Glutamatergic neuron (in vitro differentiated cells): ENCODE data around the gene GLDN. TPM values are rescaled to one million over a fixed set of nuclear protein-coding genes. Genes with fewer than 3 reads are reported as not detected.
"Not testable (repeated sequence)": the region's sequence is repeated elsewhere in the genome, so short reads cannot be mapped to it uniquely, and the experiment has no call there.

ENCODE experiments used
- DNase-seq: peaks from one replicate; pipeline ENCODE4 v3.0.0; 2022
- H3K27ac Mint-ChIP-seq: one replicate; pipeline ENCODE4 v1.8.0; 2020; ENCODE audit warnings: mild to moderate bottlenecking, mixed read lengths, inconsistent platforms; ENCODE audit not compliant: unreplicated experiment
- H3K27me3 Mint-ChIP-seq: one replicate; pipeline ENCODE4 v1.8.0; 2020; ENCODE audit warnings: mild to moderate bottlenecking, moderate library complexity, mixed read lengths, inconsistent platforms; ENCODE audit not compliant: unreplicated experiment
- H3K36me3 Mint-ChIP-seq: one replicate; pipeline ENCODE4 v1.8.0; 2020; ENCODE audit warnings: mild to moderate bottlenecking, mixed read lengths, inconsistent platforms; ENCODE audit not compliant: unreplicated experiment
- H3K4me1 Mint-ChIP-seq: one replicate; pipeline ENCODE4 v1.8.0; 2020; ENCODE audit warnings: mild to moderate bottlenecking, low read depth, mixed read lengths, inconsistent platforms; ENCODE audit not compliant: unreplicated experiment
- H3K4me3 Mint-ChIP-seq: one replicate; pipeline ENCODE4 v1.8.0; 2020; ENCODE audit warnings: mild to moderate bottlenecking, mixed read lengths, inconsistent platforms; ENCODE audit not compliant: unreplicated experiment
- H3K9me3 Mint-ChIP-seq: one replicate; pipeline ENCODE4 v1.8.0; 2020; ENCODE audit warnings: mild to moderate bottlenecking, moderate library complexity, mixed read lengths, inconsistent platforms; ENCODE audit not compliant: unreplicated experiment
- CTCF ChIP-seq: fragments of 200-600 bp; sonication (generic); IDR thresholded peaks from one replicate; pipeline ENCODE4 v1.5.0; 2021; ENCODE audit not compliant: partially characterized antibody, unreplicated experiment
- total RNA-seq: library from RNA; stranded (reverse); fragmentation: NEBNext Ultra II Directional; extraction: Animal tissue kit (Norgen Biotek cat#: 25700); gene quantifications from one replicate; pipeline ENCODE4 v1.2.1, GENCODE V29; 2021; ENCODE audit not compliant: unreplicated experiment

GLDN gene
- total RNA-seq, 1 donor from 2014 or later: 0.56 TPM

- Mint-ChIP-seq H3K9me3 (peaks cover 3% of the 10 kb centered on the region), H3K4me3 (no peak overlapping the region), H3K4me1 (no peaks in the 10 kb centered on the region), H3K36me3 (no peaks in the 10 kb centered on the region), H3K27ac (no peak overlapping the region), H3K27me3 (peaks cover 5% of the 10 kb centered on the region)
- TF ChIP-seq CTCF: no peak
- no peak for DNase-seq
These were observed 62.7 kb downstream of the GLDN start for GRCh38 chr15:51403946-51404695.

DNA sequence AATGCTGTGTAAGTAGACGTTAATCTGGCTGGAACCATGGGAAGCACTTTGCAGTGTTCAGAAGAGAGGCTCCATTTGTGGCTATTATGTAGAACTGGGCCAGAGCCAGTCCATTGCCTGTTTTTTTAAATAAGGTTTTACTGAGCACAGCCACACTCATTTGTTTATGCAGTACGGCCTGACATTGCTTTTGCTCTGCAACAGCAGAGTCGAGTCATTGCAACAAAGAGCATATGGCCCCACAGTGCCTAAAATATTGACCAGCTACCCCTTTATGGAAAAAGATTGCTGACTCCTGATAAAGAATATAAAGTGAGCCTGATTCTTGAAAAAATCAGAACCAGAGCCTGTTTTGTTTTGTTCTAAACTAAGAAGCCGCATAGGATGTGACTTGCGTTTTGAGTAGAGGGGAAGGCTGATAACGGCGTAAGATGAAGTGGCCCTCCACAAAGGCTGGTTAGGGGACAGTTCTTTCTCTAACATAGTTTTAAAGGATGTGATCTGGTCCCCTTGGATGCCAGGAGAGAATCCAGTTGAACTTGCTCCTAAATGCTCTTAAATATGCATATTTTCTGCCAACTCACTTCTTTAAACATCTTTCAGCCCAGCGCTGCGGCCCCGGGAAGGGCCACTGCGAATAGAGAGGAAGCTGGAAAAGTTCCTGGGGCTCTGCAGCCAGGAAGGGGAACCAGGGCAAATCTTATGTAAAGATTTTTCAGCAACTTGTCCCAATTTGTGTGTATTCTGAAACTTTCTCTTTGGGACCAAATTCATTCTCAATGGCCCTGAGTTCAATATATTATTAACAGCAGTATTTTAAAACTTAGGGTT lies 64.5 kb downstream of the GLDN start:
- no peak for DNase-seq
- Mint-ChIP-seq H3K4me1 (no peaks in the 10 kb centered on the region), H3K27me3 (peaks cover 3% of the 10 kb centered on the region), H3K36me3 (no peaks in the 10 kb centered on the region), H3K27ac (no peak overlapping the region), H3K4me3 (no peak overlapping the region), H3K9me3 (no peaks in the 10 kb centered on the region)
- TF ChIP-seq CTCF: no peak

DNA sequence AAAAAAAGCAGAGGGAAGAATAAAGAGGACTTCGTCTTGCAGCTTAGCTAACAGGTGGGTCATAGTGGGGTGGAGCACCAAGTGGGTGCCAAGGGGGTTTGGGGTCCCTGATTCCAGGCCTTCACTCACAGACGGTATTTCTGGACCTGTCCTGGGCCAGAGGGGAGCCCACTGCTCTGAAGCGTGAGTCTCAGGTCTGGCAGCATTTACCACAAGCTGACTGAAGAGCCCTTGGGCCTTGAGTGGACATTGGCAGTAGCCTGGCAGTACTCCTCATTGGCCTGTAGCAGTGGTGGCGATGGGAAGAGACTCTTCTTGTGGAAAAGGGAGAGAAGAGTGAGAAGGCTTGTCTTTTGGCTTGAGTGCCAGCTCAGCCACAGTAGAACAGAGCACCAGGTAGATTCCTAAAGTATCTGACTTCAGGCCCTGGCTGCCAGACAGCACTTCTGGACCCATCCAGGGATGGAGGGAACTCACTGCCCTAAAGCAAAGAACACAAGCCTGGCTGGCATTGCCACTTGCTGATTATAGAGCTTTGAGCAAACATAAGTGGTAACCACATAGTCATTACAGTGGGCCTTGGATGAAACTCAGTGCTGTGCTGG lies 72.9 kb downstream of the GLDN start:
- no peak for DNase-seq
- Mint-ChIP-seq H3K4me1 (no peaks in the 10 kb centered on the region), H3K4me3 (no peak overlapping the region), H3K27ac (no peak overlapping the region), H3K27me3 (no peaks in the 10 kb centered on the region), H3K36me3 (no peaks in the 10 kb centered on the region), H3K9me3 (no peaks in the 10 kb centered on the region)
- no peak for TF ChIP-seq CTCF

GRCh38 chr15:51416129-51416528 lies 74.7 kb downstream of the GLDN start:
- no peak overlapping the region for H3K4me3 Mint-ChIP-seq
- no peak overlapping the region for H3K27ac Mint-ChIP-seq
- no peaks in the 10 kb centered on the region for H3K36me3 Mint-ChIP-seq
- no peak for TF ChIP-seq CTCF
- DNase-seq: no peak
- no peaks in the 10 kb centered on the region for H3K27me3 Mint-ChIP-seq
- no peaks in the 10 kb centered on the region for H3K9me3 Mint-ChIP-seq
- H3K4me1 Mint-ChIP-seq: no peaks in the 10 kb centered on the region

DNA sequence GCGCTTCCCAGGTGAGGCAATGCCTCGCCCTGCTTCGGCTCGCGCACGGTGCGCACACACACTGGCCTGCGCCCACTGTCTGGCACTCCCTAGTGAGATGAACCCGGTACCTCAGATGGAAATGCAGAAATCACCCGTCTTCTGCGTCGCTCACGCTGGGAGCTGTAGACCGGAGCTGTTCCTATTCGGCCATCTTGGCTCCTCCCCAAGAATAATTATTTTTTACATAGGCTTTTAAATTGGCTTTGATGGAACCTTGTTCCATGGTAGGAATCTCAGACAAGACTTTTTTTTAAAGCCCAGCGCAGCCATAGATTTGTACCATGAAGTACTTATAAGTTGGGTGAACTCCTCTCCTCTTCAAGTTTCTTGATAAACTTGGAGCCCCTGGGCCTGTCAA lies 81.6 kb downstream of the GLDN start:
- H3K9me3 Mint-ChIP-seq, H3K4me3 Mint-ChIP-seq, H3K27me3 Mint-ChIP-seq, H3K27ac Mint-ChIP-seq, H3K36me3 Mint-ChIP-seq, H3K4me1 Mint-ChIP-seq, DNase-seq: not testable (repeated sequence)
